OCI-LY7 (cell line): ENCODE measurements around the gene KREMEN1.

Experiments used
- CTCF ChIP-seq: fragments of 200-600 bp; sonication (generic); conservative IDR thresholded peaks from 2 replicates; pipeline ENCODE4 v1.5.1; 2014; ENCODE audit warnings: mild to moderate bottlenecking, antibody characterized with exemption, low read length, moderate library complexity, mixed read lengths
- EZH2phosphoT487 ChIP-seq: fragments of 200-600 bp; sonication (generic); IDR thresholded peaks from 2 replicates; pipeline ENCODE4 v1.6.1; 2018; ENCODE audit warnings: low read depth, borderline replicate concordance, mild to moderate bottlenecking, mixed run types, antibody characterized with exemption, low read length, moderate library complexity, mixed read lengths

GRCh38 chr22:29211466-29211865, 138.6 kb downstream of the KREMEN1 start:
- no peak for TF ChIP-seq CTCF
- TF ChIP-seq EZH2phosphoT487 = no peak
